K562 (cell line): ENCODE results near the gene KCNE2. TPM values are rescaled to one million over a fixed set of nuclear protein-coding genes. Genes with fewer than 3 reads are reported as not detected.

Experiments used
- ATAC-seq: fragments of 200-7000 bp; cut with Tn5 transposase; 3 replicates; pipeline ENCODE4 v1.9.1; 2020; ENCODE audit warnings: moderate library complexity
- BruUV-seq: library from RNA; stranded (reverse); fragments of 400-500 nt; replicated peaks from 2 replicates; lab custom pipeline; 2021; lab: Mats Ljungman, UMichigan
- CTCF ChIA-PET: fragments of 300-600 bp; formaldehyde crosslinking; extraction: SDS; loops from one replicate; lab custom pipeline; 2021; ENCODE audit warnings: low intra/inter-chr PET ratio; lab: Yijun Ruan, JAX
- POLR2A ChIA-PET: fragments of 300-600, 350-650 bp; sonication (Branson Sonifier 250); formaldehyde crosslinking; extraction: SDS; loops from one replicate; lab custom pipeline; 2021; ENCODE audit warnings: antibody characterized with exemption, inconsistent platforms; lab: Yijun Ruan, JAX
- DNase-seq, 4 experiments: peaks; one replicate each; pipeline versions ENCODE4 v3.0.0 to v3.0.0-alpha.2; 2011 to 2018; ENCODE audit warnings: low spot score in 3 of 4, mixed read lengths in 3 of 4; ENCODE audit errors: extremely low read depth in 1 of 4
- FAIRE-seq: peaks from 2 replicates; lab custom pipeline; 2011; peaks lifted over from hg19 to GRCh38; lab: Jason Lieb, UNC
- H2AFZ ChIP-seq: 2 replicates; pipeline ENCODE4 v1.6.0; 2011; ENCODE audit warnings: low read depth, low read length, control low read depth, inconsistent platforms
- H3K27ac ChIP-seq: fragments of 200-600 bp; 3 replicates; pipeline ENCODE4 v1.8.0; 2011; ENCODE audit warnings: low read depth, mild to moderate bottlenecking, control low read depth, inconsistent platforms, low read length, moderate library complexity, mixed read lengths; ENCODE audit errors: extremely low read depth
- H3K27me3 ChIP-seq, 2 experiments: fragments of 300-600 bp in 1 of 2; 2 replicates in 1 of 2; 3 replicates in 1 of 2; pipeline versions ENCODE4 v1.6.0 to v1.8.0; 2011; ENCODE audit warnings: inconsistent platforms in 2 of 2, low read length in 2 of 2, mild to moderate bottlenecking in 1 of 2, mixed read lengths in 1 of 2, moderate library complexity in 1 of 2; ENCODE audit not compliant: control insufficient read depth in 2 of 2, insufficient read depth in 2 of 2
- H3K36me3 ChIP-seq: fragments of 300-600 bp; 3 replicates; pipeline ENCODE4 v1.8.0; 2011; ENCODE audit warnings: mild to moderate bottlenecking, low read length, inconsistent platforms; ENCODE audit not compliant: control insufficient read depth, insufficient read depth
- H3K4me1 ChIP-seq, 2 experiments: fragments of 200-600 bp in 1 of 2; replicated peaks in 1 of 2; 2 replicates in 1 of 2; 3 replicates in 1 of 2; pipeline versions ENCODE4 v1.5.1 to v1.8.0; 2011; ENCODE audit warnings: inconsistent platforms in 2 of 2, low read length in 2 of 2, mild to moderate bottlenecking in 1 of 2, mixed read lengths in 1 of 2, moderate library complexity in 1 of 2; ENCODE audit not compliant: control insufficient read depth in 2 of 2, insufficient read depth in 2 of 2
- H3K4me2 ChIP-seq: 2 replicates; pipeline ENCODE4 v1.6.1; 2011; ENCODE audit warnings: low read length, control low read depth, inconsistent platforms, mixed read lengths; ENCODE audit not compliant: insufficient read depth
- H3K4me3 ChIP-seq: fragments of 200-600 bp; sonication (generic), shearing (Covaris generic); 2 replicates; pipeline ENCODE4 v1.5.1; 2016; ENCODE audit warnings: control low read depth, inconsistent platforms
- H3K79me2 ChIP-seq: fragments of 200-600 bp; 3 replicates; pipeline ENCODE4 v1.8.0; 2011; ENCODE audit warnings: low read length, inconsistent platforms; ENCODE audit not compliant: control insufficient read depth, insufficient read depth
- H3K9ac ChIP-seq, 2 experiments: 2 replicates each; pipeline versions ENCODE4 v1.6.0 to v1.6.1; 2011; ENCODE audit warnings: low read depth in 2 of 2, low read length in 2 of 2, control low read depth in 1 of 2, inconsistent platforms in 1 of 2, mild to moderate bottlenecking in 1 of 2, mixed read lengths in 1 of 2; ENCODE audit not compliant: insufficient read depth in 1 of 2
- H3K9me1 ChIP-seq: one replicate; pipeline ENCODE4 v1.6.0; 2011; ENCODE audit warnings: inconsistent platforms, mild to moderate bottlenecking, low read length, moderate library complexity; ENCODE audit not compliant: control insufficient read depth, insufficient read depth
- H3K9me3 ChIP-seq: replicated peaks from 2 replicates; pipeline ENCODE4 v1.5.1; 2011; ENCODE audit warnings: low read depth, low read length, inconsistent platforms; ENCODE audit not compliant: control insufficient read depth, insufficient read depth
- H4K20me1 ChIP-seq: replicated peaks from 2 replicates; pipeline ENCODE4 v1.6.1; 2011; ENCODE audit warnings: low read length, inconsistent platforms, mixed read lengths; ENCODE audit not compliant: control insufficient read depth, insufficient read depth
- DEAF1 ChIP-seq: fragments of 450-650 bp; formaldehyde crosslinking; IDR thresholded peaks from 2 replicates; pipeline ENCODE4 v1.4.0; 2020; ENCODE audit warnings: mild to moderate bottlenecking, moderate library complexity
- FOXP4 ChIP-seq: sonication (generic); formaldehyde crosslinking; IDR thresholded peaks from 2 replicates; pipeline ENCODE4 v1.8.0; 2022; ENCODE audit warnings: mild to moderate bottlenecking, missing genetic modification reagents, borderline replicate concordance
- REST ChIP-seq, 2 experiments: fragments of 450-650 bp; formaldehyde crosslinking in 1 of 2; IDR thresholded peaks; 2 replicates each; pipeline versions ENCODE4 v1.4.0 to v1.6.1; 2014 to 2020; ENCODE audit warnings: mild to moderate bottlenecking in 2 of 2, borderline replicate concordance in 1 of 2, low read depth in 1 of 2
- SIRT6 ChIP-seq: IDR thresholded peaks from one replicate; pipeline ENCODE4 v1.6.1; 2012; ENCODE audit warnings: low read depth, mild to moderate bottlenecking, control low read depth, inconsistent platforms, low read length, moderate library complexity
- TBL1XR1 ChIP-seq, 2 experiments: IDR thresholded peaks; 2 replicates each; pipeline ENCODE4 v1.6.1; 2012; ENCODE audit warnings: improper control_type of control experiment in 2 of 2, low read length in 2 of 2, mild to moderate bottlenecking in 1 of 2
- WGBS: fragments of 100-300 bp; shearing (Covaris generic); methylation state at CpG from one replicate; pipeline ENCODE4 v1.1.6; 2016; ENCODE audit warnings: low coverage, mixed read lengths; ENCODE audit not compliant: insufficient coverage; ENCODE audit errors: missing lambda C conversion rate; 5-methylcytosine and 5-hydroxymethylcytosine counted together
- in situ Hi-C: fragments of 300-500 bp; cut with MboI; formaldehyde crosslinking; loops from 4 replicates; pipeline ENCODE4 v1.15.0; 2018; ENCODE audit warnings: inconsistent platforms, mixed read lengths
- intact Hi-C: fragments of 100-400 bp; cut with micrococcal nuclease; formaldehyde crosslinking; loops from 2 replicates; pipeline ENCODE4 v1.14.2; 2022
- polyA plus RNA-seq, 8 experiments: library from polyadenylated mRNA; depleted of rRNA in 4 of 8; stranded (reverse) in 5 of 8; unstranded in 3 of 8; fragments of >200 nt; fragmentation: Nextera tagmentation in 2 of 8; fragmentation: Illumina TruSeq in 1 of 8; extraction: Ambion mirVana in 2 of 8; extraction: Trizol in 1 of 8; gene quantifications; 2 replicates each; pipeline versions ENCODE4 v1.2.1 to v1.2.3, GENCODE V29; 2011 to 2014; ENCODE audit warnings: inconsistent platforms in 1 of 8, missing spikeins in 1 of 8
- total RNA-seq, 7 experiments: library from RNA; depleted of rRNA in 6 of 7; stranded (reverse); fragments of >200 nt in 6 of 7; fragmentation: Illumina TruSeq in 2 of 7; extraction: Trizol in 2 of 7; gene quantifications; 2 replicates each; pipeline versions ENCODE4 v1.2.1 to v1.2.3, GENCODE V29; 2011 to 2021; ENCODE audit warnings: low replicate concordance in 1 of 7

KCNE2 gene
- total and polyA plus RNA-seq, 9 of the 15 experiments (the other 6 are each of a cell fraction or from before 2014, with no cell fraction given): not detected

- H4K20me1 ChIP-seq: no peaks in the 10 kb centered on the region
- peaks cover 0 to 2% of the 10 kb centered on the region in 2 experiments; a peak in 2 of 5 replicates for H3K4me1 ChIP-seq
- DNase-seq (no peak), ATAC-seq (no peak)
- H3K27me3 ChIP-seq: peaks cover 14 to 18% of the 10 kb centered on the region in 2 experiments
- CTCF ChIA-PET: no interaction called here
- no peak overlapping the region for H3K4me3 ChIP-seq
- no peaks in the 10 kb centered on the region for H3K36me3 ChIP-seq
- TF ChIP-seq DEAF1 (CRISPR knock-in tag) (no peak), FOXP4 (CRISPR knock-in tag) (no peak), SIRT6 (no peak), REST (IDR thresholded peaks at IDR 0.05; ENCODE audit: borderline replicate concordance) (no peak), REST (CRISPR knock-in tag; IDR thresholded peaks at IDR 0.05; ENCODE audit: low read depth) (no peak), TBL1XR1 (IDR thresholded peaks at IDR 0.05; ENCODE audit: low read length in 2 of 2) (no peak)
- TF ChIP-seq, all 486 proteins: peak for 0
- intact Hi-C loops: no loop called here
- Histone ChIP-seq H3K9me3 (no peaks in the 10 kb centered on the region), H2AFZ (no peak overlapping the region), H3K79me2 (no peaks in the 10 kb centered on the region), H3K9ac (no peak overlapping the region), H3K9me1 (no peaks in the 10 kb centered on the region), H3K4me2 (no peak overlapping the region), H3K27ac (no peak overlapping the region)
- FAIRE-seq: no peak
- POLR2A ChIA-PET: no interaction called here
- in situ Hi-C loops: no loop called here
- BruUV-seq: no TSS peak
- WGBS: 3% methylated on average over 1 of the region's 1 CpG
Observed at GRCh38 chr21:34358866-34359265, 4.9 kb upstream of the KCNE2 start.
